ENCODE results near the gene ARHGAP28.

DNA sequence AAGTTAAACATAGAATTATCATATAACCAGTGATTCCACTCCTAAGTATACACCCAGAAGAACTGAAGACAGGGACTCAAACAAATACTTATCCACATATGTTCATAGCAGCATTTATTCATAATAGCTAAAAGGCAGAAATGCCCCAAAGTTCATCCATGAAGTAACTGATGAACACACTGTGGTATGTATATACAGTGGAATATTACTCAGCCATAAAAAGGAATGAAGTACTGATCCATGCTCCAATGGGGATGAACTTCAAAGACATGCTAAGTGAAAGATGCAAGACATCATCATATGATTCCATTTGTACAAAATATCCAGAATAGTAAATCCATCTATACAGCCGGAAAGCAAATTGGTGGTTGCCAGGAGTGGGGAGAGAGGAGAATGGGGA, 230.6 kb downstream of the ARHGAP28 start:
- TF ChIP-seq, protein P1, sequence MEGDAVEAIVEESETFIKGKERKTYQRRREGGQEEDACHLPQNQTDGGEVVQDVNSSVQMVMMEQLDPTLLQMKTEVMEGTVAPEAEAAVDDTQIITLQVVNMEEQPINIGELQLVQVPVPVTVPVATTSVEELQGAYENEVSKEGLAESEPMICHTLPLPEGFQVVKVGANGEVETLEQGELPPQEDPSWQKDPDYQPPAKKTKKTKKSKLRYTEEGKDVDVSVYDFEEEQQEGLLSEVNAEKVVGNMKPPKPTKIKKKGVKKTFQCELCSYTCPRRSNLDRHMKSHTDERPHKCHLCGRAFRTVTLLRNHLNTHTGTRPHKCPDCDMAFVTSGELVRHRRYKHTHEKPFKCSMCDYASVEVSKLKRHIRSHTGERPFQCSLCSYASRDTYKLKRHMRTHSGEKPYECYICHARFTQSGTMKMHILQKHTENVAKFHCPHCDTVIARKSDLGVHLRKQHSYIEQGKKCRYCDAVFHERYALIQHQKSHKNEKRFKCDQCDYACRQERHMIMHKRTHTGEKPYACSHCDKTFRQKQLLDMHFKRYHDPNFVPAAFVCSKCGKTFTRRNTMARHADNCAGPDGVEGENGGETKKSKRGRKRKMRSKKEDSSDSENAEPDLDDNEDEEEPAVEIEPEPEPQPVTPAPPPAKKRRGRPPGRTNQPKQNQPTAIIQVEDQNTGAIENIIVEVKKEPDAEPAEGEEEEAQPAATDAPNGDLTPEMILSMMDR (IDR thresholded peaks at IDR 0.05; ENCODE audit: low read depth, low read length, poor library complexity, severe bottlenecking), result no peak
- no peak for TF ChIP-seq EZH2phosphoT487 (IDR thresholded peaks at IDR 0.05; ENCODE audit: borderline replicate concordance, low read length)
